HG02623 (cell line): ENCODE data around the gene FFAR3.
"Not testable (repeated sequence)": the region's sequence is repeated elsewhere in the genome, so short reads cannot be mapped to it uniquely, and the experiment has no call there.

Source experiments
- ATAC-seq: cut with Tn5 transposase; IDR thresholded peaks from one replicate; pipeline ENCODE4 v1.9.1; 2021; ENCODE audit warnings: moderate library complexity; ENCODE audit not compliant: unreplicated experiment

The FFAR3 gene

GRCh38 chr19:35349614-35350521, 8.4 kb upstream of the FFAR3 start:
- no peak for ATAC-seq

- ATAC-seq, result no peak
Observed at GRCh38 chr19:35350591-35350990, 7.7 kb upstream of the FFAR3 start.

GRCh38 chr19:35351411-35352176, 6.7 kb upstream of the FFAR3 start:
- ATAC-seq, result no peak

- no peak for ATAC-seq
Observed at GRCh38 chr19:35352177-35352447, 6.1 kb upstream of the FFAR3 start.

GRCh38 chr19:35352448-35353304, 5.6 kb upstream of the FFAR3 start:
- no peak for ATAC-seq

- no peak for ATAC-seq
Observed at GRCh38 chr19:35353635-35354034, 4.6 kb upstream of the FFAR3 start.

- ATAC-seq, result no peak
Observed at GRCh38 chr19:35354898-35355297, 3.4 kb upstream of the FFAR3 start.

- ATAC-seq, result no peak
Observed at GRCh38 chr19:35355791-35356460, 2.3 kb upstream of the FFAR3 start.

GRCh38 chr19:35358834-35359233, 574 bp downstream of the FFAR3 start:
- ATAC-seq, result not testable (repeated sequence)

GRCh38 chr19:35359395-35359794, 1.1 kb downstream of the FFAR3 start:
- not testable (repeated sequence) for ATAC-seq

GRCh38 chr19:35360081-35360480, 1.8 kb downstream of the FFAR3 start:
- not testable (repeated sequence) for ATAC-seq

- no peak for ATAC-seq
Observed at GRCh38 chr19:35360880-35361420, 2.7 kb downstream of the FFAR3 start.

- ATAC-seq, result no peak
Observed at GRCh38 chr19:35362261-35363000, 4.2 kb downstream of the FFAR3 start.

GRCh38 chr19:35363001-35363590, 4.8 kb downstream of the FFAR3 start:
- ATAC-seq, result no peak

- ATAC-seq, result no peak
Observed at GRCh38 chr19:35363711-35364425, 5.6 kb downstream of the FFAR3 start.

GRCh38 chr19:35365303-35365702, 7.0 kb downstream of the FFAR3 start:
- no peak for ATAC-seq

GRCh38 chr19:35368378-35368777, 10.1 kb downstream of the FFAR3 start:
- ATAC-seq, result no peak

- no peak for ATAC-seq
Observed at GRCh38 chr19:35369522-35369921, 11.3 kb downstream of the FFAR3 start.

GRCh38 chr19:35370722-35371121, 12.5 kb downstream of the FFAR3 start, which contains the start of gene GPR42:
TSS of gene GPR42 (plus strand) at chr19:35371068. CDS start at chr19:35371360, 292 bp downstream.
- no peak for ATAC-seq
